K562 (cell line): ENCODE data around the gene SURF6. TPM values are rescaled to one million over a fixed set of nuclear protein-coding genes. Genes with fewer than 3 reads are reported as not detected.

Source experiments
- ATAC-seq: fragments of 200-7000 bp; cut with Tn5 transposase; 3 replicates; pipeline ENCODE4 v1.9.1; 2020; ENCODE audit warnings: moderate library complexity
- BruUV-seq: library from RNA; stranded (reverse); fragments of 400-500 nt; replicated peaks from 2 replicates; lab custom pipeline; 2021; lab: Mats Ljungman, UMichigan
- CTCF ChIA-PET: fragments of 300-600 bp; formaldehyde crosslinking; extraction: SDS; loops from one replicate; lab custom pipeline; 2021; ENCODE audit warnings: low intra/inter-chr PET ratio; lab: Yijun Ruan, JAX
- POLR2A ChIA-PET: fragments of 300-600, 350-650 bp; sonication (Branson Sonifier 250); formaldehyde crosslinking; extraction: SDS; loops from one replicate; lab custom pipeline; 2021; ENCODE audit warnings: antibody characterized with exemption, inconsistent platforms; lab: Yijun Ruan, JAX
- DNase-seq, 4 experiments: peaks; one replicate each; pipeline versions ENCODE4 v3.0.0 to v3.0.0-alpha.2; 2011 to 2018; ENCODE audit warnings: low spot score in 3 of 4, mixed read lengths in 3 of 4; ENCODE audit errors: extremely low read depth in 1 of 4
- FAIRE-seq: peaks from 2 replicates; lab custom pipeline; 2011; peaks lifted over from hg19 to GRCh38; lab: Jason Lieb, UNC
- H2AFZ ChIP-seq: 2 replicates; pipeline ENCODE4 v1.6.0; 2011; ENCODE audit warnings: low read depth, low read length, control low read depth, inconsistent platforms
- H3K27ac ChIP-seq: fragments of 200-600 bp; 3 replicates; pipeline ENCODE4 v1.8.0; 2011; ENCODE audit warnings: low read depth, mild to moderate bottlenecking, control low read depth, inconsistent platforms, low read length, moderate library complexity, mixed read lengths; ENCODE audit errors: extremely low read depth
- H3K27me3 ChIP-seq, 2 experiments: fragments of 300-600 bp in 1 of 2; 2 replicates in 1 of 2; 3 replicates in 1 of 2; pipeline versions ENCODE4 v1.6.0 to v1.8.0; 2011; ENCODE audit warnings: inconsistent platforms in 2 of 2, low read length in 2 of 2, mild to moderate bottlenecking in 1 of 2, mixed read lengths in 1 of 2, moderate library complexity in 1 of 2; ENCODE audit not compliant: control insufficient read depth in 2 of 2, insufficient read depth in 2 of 2
- H3K36me3 ChIP-seq: fragments of 300-600 bp; 3 replicates; pipeline ENCODE4 v1.8.0; 2011; ENCODE audit warnings: mild to moderate bottlenecking, low read length, inconsistent platforms; ENCODE audit not compliant: control insufficient read depth, insufficient read depth
- H3K4me1 ChIP-seq, 2 experiments: fragments of 200-600 bp in 1 of 2; replicated peaks in 1 of 2; 2 replicates in 1 of 2; 3 replicates in 1 of 2; pipeline versions ENCODE4 v1.5.1 to v1.8.0; 2011; ENCODE audit warnings: inconsistent platforms in 2 of 2, low read length in 2 of 2, mild to moderate bottlenecking in 1 of 2, mixed read lengths in 1 of 2, moderate library complexity in 1 of 2; ENCODE audit not compliant: control insufficient read depth in 2 of 2, insufficient read depth in 2 of 2
- H3K4me2 ChIP-seq: 2 replicates; pipeline ENCODE4 v1.6.1; 2011; ENCODE audit warnings: low read length, control low read depth, inconsistent platforms, mixed read lengths; ENCODE audit not compliant: insufficient read depth
- H3K4me3 ChIP-seq: fragments of 200-600 bp; sonication (generic), shearing (Covaris generic); 2 replicates; pipeline ENCODE4 v1.5.1; 2016; ENCODE audit warnings: control low read depth, inconsistent platforms
- H3K79me2 ChIP-seq: fragments of 200-600 bp; 3 replicates; pipeline ENCODE4 v1.8.0; 2011; ENCODE audit warnings: low read length, inconsistent platforms; ENCODE audit not compliant: control insufficient read depth, insufficient read depth
- H3K9ac ChIP-seq, 2 experiments: 2 replicates each; pipeline versions ENCODE4 v1.6.0 to v1.6.1; 2011; ENCODE audit warnings: low read depth in 2 of 2, low read length in 2 of 2, control low read depth in 1 of 2, inconsistent platforms in 1 of 2, mild to moderate bottlenecking in 1 of 2, mixed read lengths in 1 of 2; ENCODE audit not compliant: insufficient read depth in 1 of 2
- H3K9me1 ChIP-seq: one replicate; pipeline ENCODE4 v1.6.0; 2011; ENCODE audit warnings: inconsistent platforms, mild to moderate bottlenecking, low read length, moderate library complexity; ENCODE audit not compliant: control insufficient read depth, insufficient read depth
- H3K9me3 ChIP-seq: replicated peaks from 2 replicates; pipeline ENCODE4 v1.5.1; 2011; ENCODE audit warnings: low read depth, low read length, inconsistent platforms; ENCODE audit not compliant: control insufficient read depth, insufficient read depth
- H4K20me1 ChIP-seq: replicated peaks from 2 replicates; pipeline ENCODE4 v1.6.1; 2011; ENCODE audit warnings: low read length, inconsistent platforms, mixed read lengths; ENCODE audit not compliant: control insufficient read depth, insufficient read depth
- POLR2G ChIP-seq: fragments of 200-400 bp; formaldehyde crosslinking; IDR thresholded peaks from 2 replicates; pipeline ENCODE4 v1.6.1; 2017; ENCODE audit warnings: low read depth, mild to moderate bottlenecking, antibody characterized with exemption, low read length, moderate library complexity
- PTRF ChIP-seq: fragments of 450-650 bp; IDR thresholded peaks from 2 replicates; pipeline ENCODE4 v1.6.1; 2016; ENCODE audit warnings: mild to moderate bottlenecking, missing genetic modification characterization, missing compliant biosample characterization
- RBFOX2 ChIP-seq: fragments of 200-400 bp; formaldehyde crosslinking; IDR thresholded peaks from 2 replicates; pipeline ENCODE4 v1.6.1; 2017; ENCODE audit warnings: low read depth, mild to moderate bottlenecking, low read length, moderate library complexity
- SIN3B ChIP-seq: fragments of 450-650 bp; IDR thresholded peaks from 2 replicates; pipeline ENCODE4 v1.6.1; 2017; ENCODE audit warnings: low read depth, mild to moderate bottlenecking, moderate library complexity
- SREBF1 ChIP-seq: fragments of 150-350 bp; IDR thresholded peaks from 2 replicates; pipeline ENCODE4 v1.6.1; 2014; ENCODE audit warnings: antibody characterized with exemption, low read depth, low read length, borderline replicate concordance
- WGBS: fragments of 100-300 bp; shearing (Covaris generic); methylation state at CpG from one replicate; pipeline ENCODE4 v1.1.6; 2016; ENCODE audit warnings: low coverage, mixed read lengths; ENCODE audit not compliant: insufficient coverage; ENCODE audit errors: missing lambda C conversion rate; 5-methylcytosine and 5-hydroxymethylcytosine counted together
- in situ Hi-C: fragments of 300-500 bp; cut with MboI; formaldehyde crosslinking; loops from 4 replicates; pipeline ENCODE4 v1.15.0; 2018; ENCODE audit warnings: inconsistent platforms, mixed read lengths
- intact Hi-C: fragments of 100-400 bp; cut with micrococcal nuclease; formaldehyde crosslinking; loops from 2 replicates; pipeline ENCODE4 v1.14.2; 2022
- polyA plus RNA-seq, 8 experiments: library from polyadenylated mRNA; depleted of rRNA in 4 of 8; stranded (reverse) in 5 of 8; unstranded in 3 of 8; fragments of >200 nt; fragmentation: Nextera tagmentation in 2 of 8; fragmentation: Illumina TruSeq in 1 of 8; extraction: Ambion mirVana in 2 of 8; extraction: Trizol in 1 of 8; gene quantifications; 2 replicates each; pipeline versions ENCODE4 v1.2.1 to v1.2.3, GENCODE V29; 2011 to 2014; ENCODE audit warnings: inconsistent platforms in 1 of 8, missing spikeins in 1 of 8
- total RNA-seq, 7 experiments: library from RNA; depleted of rRNA in 6 of 7; stranded (reverse); fragments of >200 nt in 6 of 7; fragmentation: Illumina TruSeq in 2 of 7; extraction: Trizol in 2 of 7; gene quantifications; 2 replicates each; pipeline versions ENCODE4 v1.2.1 to v1.2.3, GENCODE V29; 2011 to 2021; ENCODE audit warnings: low replicate concordance in 1 of 7
- TF ChIP-seq, protein P1 (sequence below): sonication (generic); formaldehyde crosslinking; IDR thresholded peaks from 2 replicates; pipeline ENCODE4 v1.8.1; 2022; ENCODE audit warnings: missing genetic modification reagents
- TF ChIP-seq, protein P2 (sequence below): sonication (generic); formaldehyde crosslinking; IDR thresholded peaks from 2 replicates; pipeline ENCODE4 v1.8.1; 2023; ENCODE audit warnings: mild to moderate bottlenecking, missing genetic modification reagents

SURF6 gene
- total and polyA plus RNA-seq, 9 of the 15 experiments (the other 6 are each of a cell fraction or from before 2014, with no cell fraction given) = 1.4 to 68.3 (median 14.7) TPM

GRCh38 chr9:133344979-133345378, 9.0 kb upstream of the SURF6 start (continued):
- TF ChIP-seq SIN3B (no peak), SREBF1 (no peak)

DNA sequence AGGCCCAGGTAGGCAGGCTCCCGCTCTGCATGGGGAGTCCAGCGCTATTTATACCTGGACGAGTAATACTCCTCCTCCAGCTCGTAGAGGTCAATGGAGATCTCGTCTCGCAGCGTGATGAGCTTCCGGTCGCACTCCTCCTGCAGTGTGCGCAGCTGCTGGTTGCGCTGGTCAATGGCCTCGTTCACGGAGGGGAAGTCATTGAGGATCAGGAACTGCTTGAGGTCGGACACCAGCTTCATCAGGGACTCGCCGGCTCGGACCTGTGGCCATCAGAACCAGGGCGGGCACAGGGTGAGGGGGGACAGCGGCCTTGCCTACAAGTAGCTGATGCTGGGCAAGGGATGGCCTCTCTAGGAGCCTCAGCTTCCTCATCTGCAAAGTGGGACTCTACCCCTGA, 8.1 kb upstream of the SURF6 start:
- no peak overlapping the region for H3K4me2 ChIP-seq
- intact Hi-C loops (no loop called here), in situ Hi-C loops (no loop called here)
- no peaks in the 10 kb centered on the region for H3K27me3 ChIP-seq
- peaks cover 3% of the 10 kb centered on the region; the same call in 1 of the 2 replicates for H4K20me1 ChIP-seq
- H3K9me1 ChIP-seq = no peaks in the 10 kb centered on the region
- H3K9ac ChIP-seq = peak overlapping the region in 1 of 2 experiments; percentile 69; a peak in 2 of 4 replicates
- ATAC-seq (no peak), DNase-seq (no peak), FAIRE-seq (no peak)
- no peak overlapping the region for H2AFZ ChIP-seq
- 94% methylated on average over 11 of the region's 19 CpGs for WGBS
- no peak overlapping the region for H3K4me3 ChIP-seq
- H3K4me1 ChIP-seq = peaks cover 9 to 40% of the 10 kb centered on the region in 2 experiments; a peak in 4 of 5 replicates
- ChIA-PET POLR2A (interaction anchor here (0.5 to 1.8 kb wide), 6 partner anchors 10 to 300 kb away, joined by 3 to 7 read pairs (median 4); no protein-coding TSS in a partner anchor), CTCF (no interaction called here)
- H3K27ac ChIP-seq = no peak overlapping the region
- BruUV-seq = no TSS peak
- TF ChIP-seq, protein P1, sequence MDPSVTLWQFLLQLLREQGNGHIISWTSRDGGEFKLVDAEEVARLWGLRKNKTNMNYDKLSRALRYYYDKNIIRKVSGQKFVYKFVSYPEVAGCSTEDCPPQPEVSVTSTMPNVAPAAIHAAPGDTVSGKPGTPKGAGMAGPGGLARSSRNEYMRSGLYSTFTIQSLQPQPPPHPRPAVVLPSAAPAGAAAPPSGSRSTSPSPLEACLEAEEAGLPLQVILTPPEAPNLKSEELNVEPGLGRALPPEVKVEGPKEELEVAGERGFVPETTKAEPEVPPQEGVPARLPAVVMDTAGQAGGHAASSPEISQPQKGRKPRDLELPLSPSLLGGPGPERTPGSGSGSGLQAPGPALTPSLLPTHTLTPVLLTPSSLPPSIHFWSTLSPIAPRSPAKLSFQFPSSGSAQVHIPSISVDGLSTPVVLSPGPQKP (CRISPR knock-in tag) = no peak
- TF ChIP-seq POLR2G (0 out of 2 replicates have a peak, but pooled peaks have one; percentile 33), PTRF (tag) (no peak), RBFOX2 (peak; percentile 36; the same call in 1 of the 2 replicates)
- TF ChIP-seq, protein P2, sequence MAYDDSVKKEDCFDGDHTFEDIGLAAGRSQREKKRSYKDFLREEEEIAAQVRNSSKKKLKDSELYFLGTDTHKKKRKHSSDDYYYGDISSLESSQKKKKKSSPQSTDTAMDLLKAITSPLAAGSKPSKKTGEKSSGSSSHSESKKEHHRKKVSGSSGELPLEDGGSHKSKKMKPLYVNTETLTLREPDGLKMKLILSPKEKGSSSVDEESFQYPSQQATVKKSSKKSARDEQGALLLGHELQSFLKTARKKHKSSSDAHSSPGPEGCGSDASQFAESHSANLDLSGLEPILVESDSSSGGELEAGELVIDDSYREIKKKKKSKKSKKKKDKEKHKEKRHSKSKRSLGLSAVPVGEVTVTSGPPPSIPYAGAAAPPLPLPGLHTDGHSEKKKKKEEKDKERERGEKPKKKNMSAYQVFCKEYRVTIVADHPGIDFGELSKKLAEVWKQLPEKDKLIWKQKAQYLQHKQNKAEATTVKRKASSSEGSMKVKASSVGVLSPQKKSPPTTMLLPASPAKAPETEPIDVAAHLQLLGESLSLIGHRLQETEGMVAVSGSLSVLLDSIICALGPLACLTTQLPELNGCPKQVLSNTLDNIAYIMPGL (CRISPR knock-in tag) = no peak
- no peaks in the 10 kb centered on the region for H3K9me3 ChIP-seq
- peaks cover 37% of the 10 kb centered on the region for H3K79me2 ChIP-seq
- H3K36me3 ChIP-seq = peaks cover 77% of the 10 kb centered on the region
